Vagina (tissue), 2 donors: ENCODE data around the gene SMARCC2. TPM values are rescaled to one million over a fixed set of nuclear protein-coding genes. Genes with fewer than 3 reads are reported as not detected.
A peak's percentile ranks its signal among the peaks of the same experiment; 100 is the strongest.
"Not testable (repeated sequence)": the region's sequence is repeated elsewhere in the genome, so short reads cannot be mapped to it uniquely, and the experiment has no call there.

ENCODE experiments used
- DNase-seq, 2 donors: peaks; one replicate each; pipeline ENCODE4 v3.0.0-alpha.2; 2017; ENCODE audit errors: extremely low spot score in 2 of 2
- H3K27ac ChIP-seq: fragments of 200-600 bp; sonication (generic); one replicate; pipeline ENCODE4 v1.5.1; 2019
- H3K27me3 ChIP-seq: fragments of 200-600 bp; sonication (generic); one replicate; pipeline ENCODE4 v1.5.1; 2019
- H3K36me3 ChIP-seq, 2 donors: fragments of 200-600 bp; sonication (generic); one replicate each; pipeline ENCODE4 v1.5.1; 2017 to 2019
- H3K4me1 ChIP-seq: fragments of 200-600 bp; sonication (generic); one replicate; pipeline ENCODE4 v1.5.1; 2019
- H3K4me3 ChIP-seq, 2 donors: fragments of 200-600 bp; sonication (generic); 1 replicate in 1 of 2; 2 replicates in 1 of 2; pipeline ENCODE4 v1.5.1; 2016 to 2019
- H3K9me3 ChIP-seq: fragments of 200-600 bp; sonication (generic); one replicate; pipeline ENCODE4 v1.5.1; 2019
- CTCF ChIP-seq, 3 experiments: fragments of 450-650 bp in 2 of 3; fragments of 200-600 bp in 1 of 3; sonication (generic) in 1 of 3; IDR thresholded peaks; one replicate each; pipeline ENCODE4 v1.5.1; 2017 to 2019; ENCODE audit warnings: antibody characterized with exemption in 3 of 3, mild to moderate bottlenecking in 2 of 3, moderate library complexity in 2 of 3
- POLR2A ChIP-seq, 2 donors: fragments of 450-650 bp; IDR thresholded peaks; one replicate each; pipeline ENCODE4 v1.6.1; 2017; ENCODE audit warnings: antibody characterized with exemption in 2 of 2, mild to moderate bottlenecking in 2 of 2, moderate library complexity in 2 of 2
- POLR2AphosphoS5 ChIP-seq, 2 donors: sonication (generic); formaldehyde crosslinking; IDR thresholded peaks; one replicate each; pipeline ENCODE4 v1.9.0; 2017; ENCODE audit warnings: antibody characterized with exemption in 2 of 2, mild to moderate bottlenecking in 2 of 2, low read depth in 1 of 2; ENCODE audit not compliant: insufficient read depth in 1 of 2
- intact Hi-C: fragments of 100-400 bp; cut with DNase I; formaldehyde crosslinking; loops from one replicate; pipeline ENCODE4 v1.15.1; 2023
- total RNA-seq: library from RNA; depleted of rRNA; stranded (reverse); fragments of >200 nt; gene quantifications from one replicate; pipeline ENCODE4 v1.2.3, GENCODE V29; 2016

Gene SMARCC2
- total RNA-seq, 1 donor from 2014 or later: 95.3 TPM

- peaks cover 15% of the 10 kb centered on the region for H3K4me1 ChIP-seq
- H3K27me3 ChIP-seq: no peaks in the 10 kb centered on the region
- intact Hi-C loops: loop anchor here (5.0 to 10.0 kb wide), 2 partner anchors 42 to 104 kb away; partner anchors contain the start of genes NABP2 and RNF41
- peak overlapping the region; percentile 95 for H3K27ac ChIP-seq
- DNase-seq: no peak
- no peak for TF ChIP-seq POLR2AphosphoS5 (IDR thresholded peaks at IDR 0.05; ENCODE audit: insufficient read depth in 1 of 2, low read depth in 1 of 2)
- TF ChIP-seq POLR2A (IDR thresholded peaks at IDR 0.05): no peak
- TF ChIP-seq CTCF (IDR thresholded peaks at IDR 0.05): no peak
- no peak overlapping the region for H3K4me3 ChIP-seq
- peaks cover 0 to 13% of the 10 kb centered on the region in 2 donors for H3K36me3 ChIP-seq
- no peaks in the 10 kb centered on the region for H3K9me3 ChIP-seq
These were observed 69.0 kb downstream of the SMARCC2 start for GRCh38 chr12:56120158-56120846.

- Histone ChIP-seq H3K4me3 (peak overlapping the region; percentile 66 to 71), H3K27me3 (no peaks in the 10 kb centered on the region), H3K36me3 (peaks cover 0 to 13% of the 10 kb centered on the region in 2 donors), H3K4me1 (peaks cover 15% of the 10 kb centered on the region), H3K27ac (peak overlapping the region; percentile 95), H3K9me3 (no peaks in the 10 kb centered on the region)
- no peak for DNase-seq
- intact Hi-C loops: loop anchor here (2.0 kb wide), 1 partner anchor 69 kb away; the partner anchor contains the start of gene SMARCC2
- TF ChIP-seq POLR2AphosphoS5 (IDR thresholded peaks at IDR 0.05; ENCODE audit: insufficient read depth in 1 of 2, low read depth in 1 of 2) (peak in 1 of 2 donors; percentile 90), CTCF (IDR thresholded peaks at IDR 0.05) (peak; percentile 70 to 79 (median 78)), POLR2A (IDR thresholded peaks at IDR 0.05) (no peak)
These were observed 69.9 kb downstream of the SMARCC2 start for GRCh38 chr12:56119361-56119796.

GRCh38 chr12:56118688-56119357, 70.5 kb downstream of the SMARCC2 start:
- Histone ChIP-seq H3K4me3 (peak overlapping the region; percentile 66 to 71), H3K4me1 (peaks cover 15% of the 10 kb centered on the region)

GRCh38 chr12:56117778-56118687, 71.2 kb downstream of the SMARCC2 start, which contains the start of gene ZC3H10:
Gene ZC3H10, plus strand, starts transcription at chr12:56118266. Its CDS starts 2,297 bp downstream, at chr12:56120563.
- peak; percentile 99 to 100 for DNase-seq
- peaks cover 0 to 15% of the 10 kb centered on the region in 2 donors for H3K36me3 ChIP-seq
- peak within 1 kb of the TSS; percentile 66 to 71 for H3K4me3 ChIP-seq
- peak within 1 kb of the TSS; percentile 95 for H3K27ac ChIP-seq
- no peaks in the 10 kb centered on the region for H3K9me3 ChIP-seq
- H3K27me3 ChIP-seq: no peaks in the 10 kb centered on the region
- peak; percentile 15 to 36 (median 25) for TF ChIP-seq CTCF (IDR thresholded peaks at IDR 0.05)
- TF ChIP-seq POLR2A (IDR thresholded peaks at IDR 0.05): peak in 1 of 2 donors; percentile 95
- TF ChIP-seq POLR2AphosphoS5 (IDR thresholded peaks at IDR 0.05; ENCODE audit: insufficient read depth in 1 of 2, low read depth in 1 of 2): peak; percentile 99 to 100
- intact Hi-C loops: loop anchor here (2.0 kb wide), 1 partner anchor 71 kb away; the partner anchor contains the start of gene SMARCC2
- H3K4me1 ChIP-seq: peaks cover 15% of the 10 kb centered on the region

More at GRCh38 chr12:56118688-56119357, 70.5 kb downstream of the SMARCC2 start:
- no peaks in the 10 kb centered on the region for H3K27me3 ChIP-seq
- no peaks in the 10 kb centered on the region for H3K9me3 ChIP-seq
- no peak for DNase-seq
- TF ChIP-seq CTCF (IDR thresholded peaks at IDR 0.05) (no peak), POLR2AphosphoS5 (IDR thresholded peaks at IDR 0.05; ENCODE audit: insufficient read depth in 1 of 2, low read depth in 1 of 2) (no peak), POLR2A (IDR thresholded peaks at IDR 0.05) (no peak)
- intact Hi-C loops: loop anchor here (2.0 kb wide), 1 partner anchor 70 kb away; the partner anchor contains the start of gene SMARCC2
- peaks cover 0 to 13% of the 10 kb centered on the region in 2 donors for H3K36me3 ChIP-seq
- peak overlapping the region; percentile 95 for H3K27ac ChIP-seq

GRCh38 chr12:56117082-56117706, 72.1 kb downstream of the SMARCC2 start:
- Histone ChIP-seq H3K4me1 (peaks cover 15% of the 10 kb centered on the region), H3K4me3 (peak overlapping the region; percentile 66 to 71), H3K27ac (peak overlapping the region; percentile 95), H3K36me3 (peaks cover 0 to 24% of the 10 kb centered on the region in 2 donors)
- intact Hi-C loops, DNase-seq, H3K9me3 ChIP-seq, H3K27me3 ChIP-seq: not testable (repeated sequence)
